H9 (cell line): ENCODE results near the gene SCARF1. TPM values are rescaled to one million over a fixed set of nuclear protein-coding genes. Genes with fewer than 3 reads are reported as not detected.
A peak's percentile ranks its signal among the peaks of the same experiment; 100 is the strongest.

Source experiments
- DNase-seq: peaks from one replicate; pipeline ENCODE4 v3.0.0-alpha.2; 2017
- H2AFZ ChIP-seq: one replicate; pipeline ENCODE4 v1.6.1; 2013; ENCODE audit warnings: mild to moderate bottlenecking, low read length, control low read depth, moderate library complexity
- H2AK5ac ChIP-seq: 2 replicates; pipeline ENCODE4 v1.6.1; 2013; ENCODE audit warnings: low read length, control low read depth, mixed read lengths; ENCODE audit not compliant: insufficient read length
- H2BK120ac ChIP-seq: one replicate; pipeline ENCODE4 v1.6.1; 2013; ENCODE audit warnings: low read depth, mild to moderate bottlenecking, low read length, control low read depth, inconsistent platforms; ENCODE audit not compliant: poor library complexity, severe bottlenecking
- H2BK12ac ChIP-seq: 2 replicates; pipeline ENCODE4 v1.6.1; 2013; ENCODE audit warnings: low read length, control low read depth, mixed read lengths, low read depth; ENCODE audit not compliant: insufficient read length
- H2BK15ac ChIP-seq: 2 replicates; pipeline ENCODE4 v1.6.1; 2013; ENCODE audit warnings: low read depth, low read length, control low read depth
- H2BK20ac ChIP-seq: one replicate; pipeline ENCODE4 v1.6.1; 2013; ENCODE audit warnings: low read depth, mild to moderate bottlenecking, low read length, control low read depth, inconsistent platforms; ENCODE audit not compliant: poor library complexity, severe bottlenecking
- H2BK5ac ChIP-seq: 2 replicates; pipeline ENCODE4 v1.6.1; 2013; ENCODE audit warnings: low read length, control low read depth, mixed read lengths; ENCODE audit not compliant: insufficient read length
- H3K14ac ChIP-seq: 2 replicates; pipeline ENCODE4 v1.6.1; 2013; ENCODE audit warnings: low read length, control low read depth; ENCODE audit not compliant: insufficient read depth
- H3K18ac ChIP-seq: 2 replicates; pipeline ENCODE4 v1.6.1; 2013; ENCODE audit warnings: low read depth, mild to moderate bottlenecking, mixed read lengths, low read length, control low read depth; ENCODE audit not compliant: insufficient read length
- H3K23ac ChIP-seq: 2 replicates; pipeline ENCODE4 v1.6.1; 2013; ENCODE audit warnings: low read length, control low read depth, mixed read lengths, low read depth; ENCODE audit not compliant: insufficient read length
- H3K23me2 ChIP-seq: 2 replicates; pipeline ENCODE4 v1.6.1; 2013; ENCODE audit warnings: low read depth, mild to moderate bottlenecking, mixed read lengths, low read length, control low read depth; ENCODE audit not compliant: insufficient read length, poor library complexity, severe bottlenecking
- H3K27ac ChIP-seq: 2 replicates; pipeline ENCODE4 v1.5.1; 2013; ENCODE audit warnings: low read length, control low read depth, mixed read lengths, low read depth; ENCODE audit not compliant: insufficient read length
- H3K27me3 ChIP-seq: 2 replicates; pipeline ENCODE4 v1.6.1; 2013; ENCODE audit warnings: low read length, control low read depth, inconsistent platforms; ENCODE audit not compliant: insufficient read depth
- H3K4ac ChIP-seq: 2 replicates; pipeline ENCODE4 v1.6.1; 2013; ENCODE audit warnings: low read depth, mild to moderate bottlenecking, control low read depth, inconsistent platforms, low read length, moderate library complexity
- H3K4me1 ChIP-seq: 2 replicates; pipeline ENCODE4 v1.6.1; 2013; ENCODE audit warnings: low read length, control low read depth, inconsistent platforms; ENCODE audit not compliant: insufficient read depth
- H3K4me2 ChIP-seq: 2 replicates; pipeline ENCODE4 v1.6.1; 2013; ENCODE audit warnings: low read length, control low read depth, mixed read lengths; ENCODE audit not compliant: insufficient read length, insufficient read depth
- H3K56ac ChIP-seq: 2 replicates; pipeline ENCODE4 v1.6.1; 2013; ENCODE audit warnings: low read depth, mild to moderate bottlenecking, mixed read lengths, low read length, control low read depth; ENCODE audit not compliant: insufficient read length
- H3K79me1 ChIP-seq: 2 replicates; pipeline ENCODE4 v1.6.1; 2013; ENCODE audit warnings: low read depth, mild to moderate bottlenecking, moderate library complexity, low read length, control low read depth, inconsistent platforms; ENCODE audit not compliant: insufficient read depth, poor library complexity, severe bottlenecking
- H3K79me2 ChIP-seq: 2 replicates; pipeline ENCODE4 v1.6.1; 2013; ENCODE audit warnings: low read length, control low read depth, inconsistent platforms; ENCODE audit not compliant: insufficient read depth
- H3K9ac ChIP-seq: 2 replicates; pipeline ENCODE4 v1.6.1; 2013; ENCODE audit warnings: low read length, control low read depth, mixed read lengths; ENCODE audit not compliant: insufficient read length; ENCODE audit errors: extremely low read depth
- H3K9me3 ChIP-seq: one replicate; pipeline ENCODE4 v1.6.1; 2013; ENCODE audit warnings: low read depth, low read length, inconsistent platforms; ENCODE audit not compliant: control insufficient read depth
- H3T11ph ChIP-seq: one replicate; pipeline ENCODE4 v1.6.1; 2013; ENCODE audit warnings: mild to moderate bottlenecking, low read length, control low read depth, inconsistent platforms
- H4K20me1 ChIP-seq: one replicate; pipeline ENCODE4 v1.6.1; 2013; ENCODE audit not compliant: control insufficient read depth, insufficient read length, insufficient read depth
- H4K5ac ChIP-seq: 2 replicates; pipeline ENCODE4 v1.6.1; 2013; ENCODE audit warnings: low read depth, mild to moderate bottlenecking, mixed read lengths, low read length, control low read depth; ENCODE audit not compliant: insufficient read length
- H4K8ac ChIP-seq: replicated peaks from 2 replicates; pipeline ENCODE4 v1.6.1; 2013; ENCODE audit warnings: low read length, control low read depth, mixed read lengths, low read depth; ENCODE audit not compliant: insufficient read length
- H4K91ac ChIP-seq: 2 replicates; pipeline ENCODE4 v1.6.1; 2013; ENCODE audit warnings: low read depth, mild to moderate bottlenecking, moderate library complexity, mixed read lengths, low read length, control low read depth; ENCODE audit not compliant: insufficient read length
- H3K27ac Mint-ChIP-seq, 3 experiments: 2 replicates in 2 of 3; 3 replicates in 1 of 3; pipeline ENCODE4 v1.8.0; 2020 to 2021; ENCODE audit warnings: mixed read lengths in 3 of 3, mild to moderate bottlenecking in 1 of 3, moderate library complexity in 1 of 3
- H3K27me3 Mint-ChIP-seq: 2 replicates; pipeline ENCODE4 v1.8.0; 2021; ENCODE audit warnings: low read depth, mild to moderate bottlenecking, moderate library complexity, mixed read lengths
- H3K36me3 Mint-ChIP-seq, 3 experiments: 2 replicates in 2 of 3; 3 replicates in 1 of 3; pipeline ENCODE4 v1.8.0; 2020 to 2021; ENCODE audit warnings: low read depth in 3 of 3, mixed read lengths in 3 of 3; ENCODE audit not compliant: insufficient read depth in 1 of 3
- H3K4me1 Mint-ChIP-seq, 2 experiments: 2 replicates each; pipeline ENCODE4 v1.8.0; 2020; ENCODE audit warnings: mixed read lengths in 2 of 2
- H3K4me3 Mint-ChIP-seq, 2 experiments: 2 replicates in 1 of 2; 3 replicates in 1 of 2; pipeline ENCODE4 v1.8.0; 2020 to 2021; ENCODE audit warnings: mild to moderate bottlenecking in 2 of 2, mixed read lengths in 2 of 2, moderate library complexity in 1 of 2
- H3K9me3 Mint-ChIP-seq, 2 experiments: 2 replicates in 1 of 2; 3 replicates in 1 of 2; pipeline ENCODE4 v1.8.0; 2020; ENCODE audit warnings: mild to moderate bottlenecking in 2 of 2, mixed read lengths in 2 of 2, moderate library complexity in 1 of 2
- WGBS: extraction: QIAGEN DNeasy Blood & Tissue Kit; methylation state at CpG from one replicate; pipeline ENCODE4 v1.1.7; 2013; ENCODE audit warnings: missing lambda C conversion rate, low lambda C conversion rate, mixed read lengths; ENCODE audit not compliant: insufficient read length; ENCODE audit errors: extremely low coverage; 5-methylcytosine and 5-hydroxymethylcytosine counted together
- total RNA-seq: library from RNA; stranded (reverse); gene quantifications from 2 replicates; pipeline ENCODE4 v1.2.1, GENCODE V29; 2021
- TF ChIP-seq, protein P1 (sequence below): fragments of 200-600 bp; sonication (generic); conservative IDR thresholded peaks from 3 replicates; pipeline ENCODE4 v1.8.0; 2021; ENCODE audit warnings: antibody characterized with exemption, mild to moderate bottlenecking

Gene SCARF1
- total RNA-seq, 1 experiment from 2014 or later = 2.4 TPM

DNA sequence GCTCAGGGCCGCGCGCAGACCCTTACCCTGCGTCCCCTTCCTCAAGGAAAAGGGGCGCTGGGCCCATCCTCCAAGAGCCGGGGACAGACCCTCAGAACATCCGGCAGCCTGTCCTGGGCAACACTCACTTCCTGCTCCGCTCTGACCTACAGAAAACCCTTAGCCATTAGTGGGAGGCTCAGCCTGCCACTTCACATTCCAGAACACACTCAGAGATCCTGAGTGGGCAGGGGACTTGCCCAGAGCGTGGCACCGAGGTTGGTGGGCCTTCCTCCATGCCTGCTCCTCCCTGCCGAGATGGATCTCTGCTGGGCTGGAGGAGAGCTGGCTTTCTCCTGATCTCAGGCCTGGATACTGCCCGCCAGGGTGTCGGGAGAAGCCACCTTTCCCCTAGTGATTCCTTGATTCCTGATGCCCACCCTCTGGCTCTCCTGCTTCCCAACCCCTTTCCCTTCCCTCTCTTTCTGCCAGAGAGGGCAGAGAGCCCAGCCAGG lies 1.5 kb downstream of the SCARF1 start:
- no peak overlapping the region for H2BK12ac ChIP-seq
- no peak overlapping the region for H3T11ph ChIP-seq
- no peak overlapping the region for H2AK5ac ChIP-seq
- TF ChIP-seq, protein P1, sequence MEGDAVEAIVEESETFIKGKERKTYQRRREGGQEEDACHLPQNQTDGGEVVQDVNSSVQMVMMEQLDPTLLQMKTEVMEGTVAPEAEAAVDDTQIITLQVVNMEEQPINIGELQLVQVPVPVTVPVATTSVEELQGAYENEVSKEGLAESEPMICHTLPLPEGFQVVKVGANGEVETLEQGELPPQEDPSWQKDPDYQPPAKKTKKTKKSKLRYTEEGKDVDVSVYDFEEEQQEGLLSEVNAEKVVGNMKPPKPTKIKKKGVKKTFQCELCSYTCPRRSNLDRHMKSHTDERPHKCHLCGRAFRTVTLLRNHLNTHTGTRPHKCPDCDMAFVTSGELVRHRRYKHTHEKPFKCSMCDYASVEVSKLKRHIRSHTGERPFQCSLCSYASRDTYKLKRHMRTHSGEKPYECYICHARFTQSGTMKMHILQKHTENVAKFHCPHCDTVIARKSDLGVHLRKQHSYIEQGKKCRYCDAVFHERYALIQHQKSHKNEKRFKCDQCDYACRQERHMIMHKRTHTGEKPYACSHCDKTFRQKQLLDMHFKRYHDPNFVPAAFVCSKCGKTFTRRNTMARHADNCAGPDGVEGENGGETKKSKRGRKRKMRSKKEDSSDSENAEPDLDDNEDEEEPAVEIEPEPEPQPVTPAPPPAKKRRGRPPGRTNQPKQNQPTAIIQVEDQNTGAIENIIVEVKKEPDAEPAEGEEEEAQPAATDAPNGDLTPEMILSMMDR = no peak
- peaks cover 33 to 43% of the 10 kb centered on the region in 2 experiments for H3K4me1 Mint-ChIP-seq
- H3K56ac ChIP-seq = no peak overlapping the region
- no peak overlapping the region for H2AFZ ChIP-seq
- H3K36me3 Mint-ChIP-seq = peaks cover 0 to 2% (median 0%) of the 10 kb centered on the region in 3 experiments; a peak in 1 of 7 replicates
- H3K27ac ChIP-seq = no peak overlapping the region
- WGBS = no CpG with 5 or more reads among the region's 13 CpGs
- H2BK20ac ChIP-seq = no peak overlapping the region
- H4K8ac ChIP-seq = no peak overlapping the region
- no peak overlapping the region for H3K9ac ChIP-seq
- H3K18ac ChIP-seq = no peak overlapping the region
- H4K20me1 ChIP-seq = no peaks in the 10 kb centered on the region
- peak overlapping the region; percentile 4 for H3K4me2 ChIP-seq
- H3K27me3 ChIP-seq = no peaks in the 10 kb centered on the region; the same call in 1 of the 2 replicates
- H3K9me3 ChIP-seq = no peaks in the 10 kb centered on the region
- peaks cover 0 to 8% of the 10 kb centered on the region in 2 experiments; a peak in 1 of 5 replicates for H3K9me3 Mint-ChIP-seq
- H3K79me2 ChIP-seq = no peaks in the 10 kb centered on the region
- H3K23ac ChIP-seq = no peak overlapping the region
- H2BK5ac ChIP-seq = no peak overlapping the region
- H2BK120ac ChIP-seq = no peak overlapping the region
- peaks cover 9% of the 10 kb centered on the region for H3K27me3 Mint-ChIP-seq
- H2BK15ac ChIP-seq = no peak overlapping the region
- H3K14ac ChIP-seq = no peak overlapping the region
- H3K4ac ChIP-seq = no peak overlapping the region
- H4K5ac ChIP-seq = no peak overlapping the region
- no peak overlapping the region for H3K27ac Mint-ChIP-seq
- DNase-seq = no peak
- peaks cover 5% of the 10 kb centered on the region; the same call in 1 of the 2 replicates for H3K4me1 ChIP-seq
- no peak overlapping the region for H4K91ac ChIP-seq
- peaks cover 3% of the 10 kb centered on the region for H3K23me2 ChIP-seq
- H3K4me3 Mint-ChIP-seq = peak overlapping the region; percentile 63 to 83
- H3K79me1 ChIP-seq = no peaks in the 10 kb centered on the region
